GM12892 (cell line): ENCODE results near the gene IL1RN.

ENCODE experiments used
- DNase-seq: peaks from one replicate; pipeline ENCODE4 v3.0.0; 2011; ENCODE audit not compliant: insufficient read length
- FAIRE-seq: peaks from 2 replicates; lab custom pipeline; 2011; peaks lifted over from hg19 to GRCh38; lab: Jason Lieb, UNC
- POLR2A ChIP-seq: IDR thresholded peaks from 2 replicates; pipeline ENCODE4 v1.6.1; 2011; ENCODE audit warnings: low read depth, low read length, control low read depth
- POLR2AphosphoS5 ChIP-seq: IDR thresholded peaks from 2 replicates; pipeline ENCODE4 v1.6.1; 2011; ENCODE audit warnings: low read depth, low read length, control low read depth
- TAF1 ChIP-seq: IDR thresholded peaks from 2 replicates; pipeline ENCODE4 v1.6.1; 2011; ENCODE audit warnings: low read depth, mild to moderate bottlenecking, control low read depth, low read length, borderline replicate concordance

IL1RN gene

GRCh38 chr2:113164215-113164929 lies 37.0 kb downstream of the IL1RN start:
- FAIRE-seq (no peak), DNase-seq (no peak)
- no peak for TF ChIP-seq TAF1
- TF ChIP-seq POLR2AphosphoS5, result no peak
- TF ChIP-seq POLR2A, result no peak

- DNase-seq (no peak), FAIRE-seq (no peak)
- TF ChIP-seq TAF1 (no peak), POLR2A (no peak), POLR2AphosphoS5 (no peak)
Observed at GRCh38 chr2:113164930-113165585, 37.7 kb downstream of the IL1RN start.

GRCh38 chr2:113166187-113166645 lies 38.8 kb downstream of the IL1RN start:
- FAIRE-seq, result no peak
- DNase-seq, result no peak
- TF ChIP-seq POLR2A (no peak), TAF1 (no peak), POLR2AphosphoS5 (no peak)

- DNase-seq (no peak), FAIRE-seq (no peak)
- TF ChIP-seq TAF1 (no peak), POLR2AphosphoS5 (no peak), POLR2A (no peak)
Observed at GRCh38 chr2:113167115-113167932, 39.9 kb downstream of the IL1RN start.

GRCh38 chr2:113167962-113168340 lies 40.6 kb downstream of the IL1RN start:
- TF ChIP-seq POLR2A (no peak), POLR2AphosphoS5 (no peak), TAF1 (no peak)
- FAIRE-seq (no peak), DNase-seq (no peak)

- DNase-seq (no peak), FAIRE-seq (no peak)
- TF ChIP-seq POLR2AphosphoS5 (no peak), TAF1 (no peak), POLR2A (no peak)
Observed at GRCh38 chr2:113169002-113169530, 41.7 kb downstream of the IL1RN start.

GRCh38 chr2:113169586-113169985 lies 42.2 kb downstream of the IL1RN start:
- TF ChIP-seq TAF1, result no peak
- no peak for TF ChIP-seq POLR2A
- TF ChIP-seq POLR2AphosphoS5, result no peak
- FAIRE-seq (no peak), DNase-seq (no peak)

GRCh38 chr2:113171334-113172075 lies 44.1 kb downstream of the IL1RN start:
- FAIRE-seq (no peak), DNase-seq (no peak)
- TF ChIP-seq POLR2A (no peak), TAF1 (no peak), POLR2AphosphoS5 (no peak)

- no peak for TF ChIP-seq POLR2A
- TF ChIP-seq TAF1, result no peak
- TF ChIP-seq POLR2AphosphoS5, result no peak
- no peak for FAIRE-seq
- DNase-seq, result no peak
Observed at GRCh38 chr2:113172721-113173541, 45.5 kb downstream of the IL1RN start.

GRCh38 chr2:113173542-113174375 lies 46.4 kb downstream of the IL1RN start, which contains the start of gene PSD4:
Gene PSD4, plus strand, starts transcription at chr2:113173971. Its CDS starts 8,486 bp downstream, at chr2:113182457.
- peak; percentile 99 for FAIRE-seq
- TF ChIP-seq TAF1 (peak; percentile 92), POLR2A (peak; percentile 95), POLR2AphosphoS5 (peak; percentile 98)

More at GRCh38 chr2:113173542-113174375, 46.4 kb downstream of the IL1RN start, which contains the start of gene PSD4:
- DNase-seq, result peak; percentile 89
